Activated CD4-positive, CD25-positive, alpha-beta regulatory T cell (primary cell): Measurements from ENCODE around the gene MAST2.
"Not testable (repeated sequence)": the region's sequence is repeated elsewhere in the genome, so short reads cannot be mapped to it uniquely, and the experiment has no call there.

Experiments
- DNase-seq, 4 experiments: peaks; one replicate each; lab custom pipeline; 2025; lab: John Stamatoyannopoulos, UW

Gene MAST2

DNA sequence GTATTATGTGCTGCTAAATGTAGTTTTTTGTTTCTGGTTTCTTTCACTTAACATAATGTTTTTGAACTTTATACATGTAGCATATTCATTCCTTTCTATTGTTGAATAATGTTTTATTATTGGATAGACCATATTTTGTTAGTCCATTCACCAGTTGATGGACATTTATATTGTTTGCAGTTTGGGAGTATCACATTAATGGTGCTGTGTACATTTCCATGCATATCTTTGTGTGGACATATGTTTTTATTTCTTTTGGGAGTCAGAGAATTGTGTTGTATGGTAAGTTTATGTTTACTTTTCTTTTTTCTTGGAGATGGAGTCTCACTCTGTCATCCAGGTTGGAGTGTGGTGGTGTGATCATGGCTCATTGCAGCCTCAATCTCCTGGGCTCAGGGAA lies 134.6 kb downstream of the MAST2 start:
- no peak for DNase-seq

DNA sequence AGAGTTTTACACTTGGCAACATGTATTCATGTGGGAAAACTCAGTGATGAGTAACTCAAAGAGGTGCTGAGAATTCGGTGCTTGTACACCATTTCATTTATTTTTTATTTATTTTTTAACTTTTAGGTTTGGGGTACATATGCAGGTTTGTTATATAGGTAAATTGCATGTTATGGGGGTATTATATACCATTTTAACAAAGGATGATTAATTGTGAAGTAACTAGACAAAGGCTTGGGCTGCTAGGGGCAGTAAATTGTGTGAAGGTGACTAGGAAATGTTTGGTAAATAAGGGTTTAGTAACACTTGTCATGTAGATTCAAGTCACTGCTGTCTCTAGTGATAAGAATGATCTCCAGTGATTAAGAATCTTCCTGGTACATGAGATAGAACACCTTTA lies 139.0 kb downstream of the MAST2 start:
- DNase-seq, result no peak

GRCh38 chr1:45943185-45943584 lies 139.8 kb downstream of the MAST2 start:
- DNase-seq, result no peak

DNA sequence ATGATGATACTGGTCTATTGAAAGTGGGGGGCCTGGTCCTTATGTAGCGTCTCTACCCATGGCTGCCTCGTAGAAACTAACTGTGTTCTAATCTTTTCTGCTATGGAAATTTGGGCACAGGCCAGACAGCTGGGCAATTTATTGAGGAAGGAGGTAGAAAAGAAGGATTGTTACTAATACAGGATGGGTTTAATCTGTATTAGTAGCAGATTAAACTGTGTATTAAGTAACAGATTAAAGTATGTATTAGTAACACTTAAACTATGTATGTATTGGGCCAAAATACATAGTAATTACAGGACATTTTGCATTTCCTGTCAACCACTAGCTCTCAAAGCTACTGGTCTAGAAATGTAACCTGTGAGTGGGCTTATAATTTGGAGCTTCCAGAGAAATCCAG lies 142.0 kb downstream of the MAST2 start:
- no peak for DNase-seq

DNA sequence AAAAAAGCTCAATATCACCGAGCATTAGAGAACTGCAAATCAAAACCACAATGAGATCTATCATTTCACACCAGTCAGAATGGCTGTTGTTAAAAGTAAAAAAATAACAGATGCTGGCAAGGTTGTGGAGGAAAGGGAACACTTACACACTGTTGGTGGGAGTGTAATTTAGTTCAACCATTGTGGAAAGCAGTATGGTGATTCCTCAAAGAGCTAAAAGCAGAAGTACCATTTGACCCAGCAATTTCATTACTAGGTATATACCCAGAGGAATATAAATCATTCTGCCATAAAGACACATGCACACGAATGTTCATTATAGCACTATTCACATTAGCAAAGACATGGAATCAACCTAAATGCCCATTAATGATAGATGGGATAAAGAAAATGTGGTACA lies 146.1 kb downstream of the MAST2 start:
- not testable (repeated sequence) for DNase-seq

DNA sequence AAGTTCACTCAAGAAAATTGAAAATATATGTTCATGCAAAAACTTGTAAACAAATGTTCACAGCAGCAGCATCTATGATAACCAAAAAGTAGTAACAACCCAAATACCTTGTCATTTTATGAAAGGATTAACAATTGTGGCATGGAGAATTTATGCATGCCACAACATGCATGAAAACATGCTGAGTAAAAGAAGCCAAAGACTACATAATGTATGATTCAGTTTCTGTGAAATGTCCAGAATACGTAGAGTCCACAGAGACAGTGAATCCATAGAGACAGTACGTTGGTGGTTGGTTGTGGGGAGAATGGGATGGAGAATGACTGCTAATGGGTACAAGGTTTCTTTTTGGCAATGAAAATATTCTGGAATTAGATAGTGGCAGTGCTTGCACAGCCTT lies 148.7 kb downstream of the MAST2 start:
- DNase-seq, result no peak

GRCh38 chr1:45953934-45954847 lies 150.8 kb downstream of the MAST2 start:
- DNase-seq, result no peak

DNA sequence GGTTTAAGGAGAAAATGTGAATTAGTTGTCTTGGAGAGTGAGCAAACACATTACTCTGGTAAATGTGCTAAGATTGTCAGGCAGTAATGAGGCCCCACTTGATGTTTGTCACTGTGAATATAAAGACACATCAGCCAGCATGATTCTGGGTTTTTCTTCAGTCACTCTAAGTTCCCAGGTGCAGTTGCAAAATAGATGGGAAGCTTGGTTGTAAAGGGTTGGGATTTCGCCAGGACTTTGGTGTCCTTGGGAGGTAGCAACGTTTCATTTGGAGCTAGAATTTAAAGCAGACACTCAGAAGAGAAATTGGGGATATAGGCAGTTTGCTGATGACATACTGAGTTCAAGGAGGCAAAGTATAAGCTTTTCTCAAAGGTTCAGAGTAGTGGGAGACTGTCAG lies 154.3 kb downstream of the MAST2 start:
- no peak for DNase-seq

DNA sequence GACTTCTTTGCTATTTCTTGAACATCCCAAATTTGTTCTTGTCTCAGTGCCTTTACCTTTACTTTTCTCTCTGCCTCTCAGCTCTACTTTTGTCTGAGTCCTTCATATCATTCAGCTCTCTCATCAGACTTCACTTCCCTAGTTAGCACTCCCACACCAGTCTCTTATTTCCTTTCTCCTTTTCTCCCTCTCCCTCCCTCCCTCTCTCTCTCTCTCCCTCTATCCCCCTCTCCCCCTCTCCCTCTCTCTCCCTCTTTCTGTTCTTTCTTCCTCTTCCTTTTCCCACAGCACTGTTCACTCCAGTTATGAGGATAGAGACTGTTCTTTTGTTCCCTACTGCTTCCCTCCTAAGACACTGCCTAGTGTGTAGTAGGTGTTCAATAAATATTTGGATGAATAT lies 154.9 kb downstream of the MAST2 start:
- no peak for DNase-seq

DNA sequence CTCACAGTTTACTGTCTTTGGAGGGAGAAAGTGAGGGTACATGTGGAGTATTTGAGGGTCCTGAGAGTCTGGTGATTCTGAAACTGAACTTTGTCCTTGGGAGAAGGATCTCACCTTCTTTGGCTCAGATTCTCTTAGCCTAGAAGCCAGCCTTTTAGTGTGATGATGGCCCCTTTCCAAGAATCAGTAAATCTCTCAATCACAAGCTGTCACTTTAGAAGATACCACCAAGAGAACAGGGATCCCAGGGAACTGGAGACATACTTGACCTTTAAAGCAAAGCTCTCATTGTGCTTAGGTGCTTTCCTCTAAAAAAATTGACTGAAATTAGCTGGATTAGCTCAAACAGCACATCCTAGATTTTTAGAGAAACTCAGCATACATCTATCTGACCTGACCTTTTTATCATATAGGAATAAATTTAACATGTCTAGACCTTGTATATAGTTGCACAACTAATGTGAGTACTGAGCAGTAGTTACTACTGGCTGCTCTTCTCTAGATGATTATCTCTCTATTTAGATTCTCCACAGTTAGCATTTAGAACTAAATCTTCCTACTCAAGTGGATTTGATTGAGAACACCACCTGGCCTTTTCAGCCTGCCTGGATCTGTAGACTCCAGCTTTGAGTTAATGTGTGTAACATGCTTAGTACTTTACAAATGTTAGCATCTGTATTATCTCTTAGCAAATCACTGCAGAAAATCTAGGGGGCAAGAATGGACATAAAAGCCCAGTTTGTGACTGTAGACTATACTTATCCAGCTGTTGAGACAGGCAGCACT lies 157.7 kb downstream of the MAST2 start:
- DNase-seq, result no peak

DNA sequence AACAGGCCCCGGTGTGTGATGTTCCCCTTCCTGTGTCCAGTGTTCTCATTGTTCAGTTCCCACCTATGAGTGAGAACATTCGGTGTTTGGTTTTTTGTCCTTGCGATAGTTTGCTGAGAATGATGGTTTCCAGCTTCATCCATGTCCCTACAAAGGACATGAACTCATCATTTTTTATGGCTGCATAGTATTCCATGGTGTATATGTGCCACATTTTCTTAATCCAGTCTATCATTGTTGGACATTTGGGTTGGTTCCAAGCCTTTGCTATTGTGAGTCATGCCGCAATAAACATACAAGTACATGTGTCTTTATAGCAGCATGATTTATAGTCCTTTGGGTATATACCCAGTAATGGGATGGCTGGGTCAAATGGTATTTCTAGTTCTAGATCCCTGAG lies 158.5 kb downstream of the MAST2 start:
- not testable (repeated sequence) for DNase-seq

- no peak for DNase-seq
Measured at GRCh38 chr1:45968941-45969666, 165.7 kb downstream of the MAST2 start.

GRCh38 chr1:45969866-45970265 lies 166.5 kb downstream of the MAST2 start:
- no peak for DNase-seq

DNA sequence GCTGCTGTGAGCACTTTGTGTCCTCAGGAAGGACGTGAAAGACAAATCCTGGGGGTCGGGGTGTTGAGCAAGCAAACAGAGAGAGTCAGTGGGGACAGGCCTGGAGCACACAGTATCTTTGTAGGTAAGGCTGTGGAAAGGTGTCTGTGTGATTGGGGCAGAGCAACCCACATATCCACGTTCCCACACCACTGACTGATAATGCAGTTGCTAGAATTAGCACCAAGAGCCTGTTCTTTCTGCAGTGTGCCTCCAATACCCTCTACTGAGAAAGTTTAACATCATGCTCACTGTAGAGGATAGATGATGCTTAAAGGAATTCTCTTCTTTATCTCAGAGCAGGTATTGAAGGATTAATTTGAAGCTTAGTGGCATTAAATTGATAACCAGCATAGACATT lies 167.9 kb downstream of the MAST2 start:
- DNase-seq, result no peak

DNA sequence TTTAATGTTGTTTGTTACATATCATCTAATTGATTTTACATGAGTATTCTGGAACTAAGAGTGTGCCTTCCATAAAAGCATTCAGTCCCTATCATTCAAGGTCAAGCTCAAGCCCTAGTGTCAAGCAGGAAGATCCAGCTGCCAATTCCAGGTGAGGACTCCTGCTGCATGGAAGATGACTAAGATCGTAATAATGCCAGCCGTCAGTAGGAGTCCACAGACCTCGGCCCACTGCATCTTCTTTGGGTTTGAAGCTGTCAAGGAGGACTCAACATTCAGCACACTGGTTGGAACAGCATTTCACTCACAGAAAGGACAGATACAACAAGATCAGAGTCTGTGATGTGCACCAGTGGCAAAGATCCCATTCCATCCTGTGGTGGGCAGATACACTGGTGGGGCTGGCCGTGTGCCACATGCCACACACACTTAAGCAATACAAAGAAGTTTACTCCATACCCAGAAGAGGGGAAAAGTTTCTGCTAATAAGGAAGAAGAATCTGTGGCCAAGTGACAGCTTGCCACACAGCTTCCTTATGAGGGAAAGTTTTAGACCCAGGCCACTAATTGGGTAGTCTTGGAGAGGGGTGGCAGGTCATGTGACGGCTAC lies 168.6 kb downstream of the MAST2 start:
- DNase-seq, result no peak

- DNase-seq, result no peak
Measured at GRCh38 chr1:45972621-45973020, 169.2 kb downstream of the MAST2 start.

GRCh38 chr1:45973121-45973520 lies 169.7 kb downstream of the MAST2 start:
- DNase-seq, result no peak

DNA sequence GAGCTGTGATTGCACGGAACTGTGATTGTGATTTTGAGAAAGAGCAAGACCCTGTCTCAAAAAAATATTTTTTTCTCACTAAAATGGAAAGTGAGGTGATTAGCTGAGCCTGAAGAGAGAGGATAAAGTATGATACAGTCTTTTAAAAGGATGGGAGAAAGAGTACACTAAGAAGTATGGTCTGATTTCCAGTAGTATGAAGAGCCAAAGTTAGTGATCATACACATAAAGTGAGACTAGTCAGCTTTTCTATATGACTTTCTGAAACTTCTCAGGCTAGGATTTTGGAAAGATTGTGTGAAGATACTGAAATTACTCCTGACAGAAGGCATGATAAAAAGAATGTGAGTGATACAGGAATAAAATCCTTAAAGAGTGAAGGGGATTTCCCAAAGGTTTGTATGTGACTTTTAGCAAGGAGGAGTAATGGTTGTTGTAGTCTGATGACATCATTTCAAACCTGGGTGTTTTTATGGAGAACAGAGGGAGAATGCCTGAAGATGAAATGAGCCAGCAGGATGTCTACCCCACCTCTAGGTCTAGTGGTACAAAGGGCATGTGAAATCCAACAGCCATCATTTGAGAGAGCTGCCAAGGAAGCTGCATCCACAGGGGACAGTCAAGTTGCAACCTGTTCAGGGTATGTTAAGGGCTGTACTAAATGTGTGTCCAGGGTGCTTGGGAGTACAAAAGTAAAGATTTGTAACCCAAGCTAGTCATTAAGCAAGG lies 171.3 kb downstream of the MAST2 start:
- no peak for DNase-seq

- DNase-seq, result no peak
Measured at GRCh38 chr1:45976623-45977022, 173.2 kb downstream of the MAST2 start.

GRCh38 chr1:45979074-45979777 lies 175.8 kb downstream of the MAST2 start:
- DNase-seq, result no peak

DNA sequence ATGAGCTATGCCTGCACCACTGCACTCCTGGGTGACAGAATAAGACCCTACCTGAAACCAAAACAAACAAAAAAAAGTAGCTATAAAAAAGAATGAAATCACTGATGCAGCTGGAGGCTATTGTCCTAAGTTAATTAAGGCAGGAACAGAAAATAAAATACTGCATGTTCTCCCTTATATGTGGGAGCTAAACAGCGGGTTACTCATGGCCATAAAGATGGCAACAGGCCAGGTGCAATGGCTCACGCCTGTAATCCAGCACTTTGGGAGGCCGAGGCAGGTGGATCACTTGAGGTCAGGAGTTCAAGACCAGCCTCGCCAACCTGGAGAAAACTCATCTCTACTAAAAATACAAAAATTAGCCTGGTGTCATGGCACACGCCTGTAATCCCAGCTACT lies 176.4 kb downstream of the MAST2 start:
- no peak for DNase-seq
